ACC112 (cell line): ENCODE results near the gene UBE2F.

ENCODE experiments used
- H2AFZ ChIP-seq: fragments of 200-600 bp; sonication (generic); one replicate; pipeline ENCODE4 v1.6.0; 2017; ENCODE audit warnings: antibody characterized with exemption, low read length; ENCODE audit not compliant: unreplicated experiment
- H3K27ac ChIP-seq: fragments of 200-600 bp; sonication (generic); 2 replicates; pipeline ENCODE4 v1.5.1; 2014; ENCODE audit warnings: low read depth, mild to moderate bottlenecking, antibody characterized with exemption, low read length, moderate library complexity
- H3K27me3 ChIP-seq: fragments of 200-600 bp; sonication (generic); 2 replicates; pipeline ENCODE4 v1.6.1; 2014; ENCODE audit warnings: mild to moderate bottlenecking, antibody characterized with exemption, low read length, moderate library complexity, mixed read lengths; ENCODE audit not compliant: insufficient read depth
- H3K36me3 ChIP-seq: fragments of 200-600 bp; sonication (generic); 2 replicates; pipeline ENCODE4 v1.6.1; 2016; ENCODE audit warnings: mild to moderate bottlenecking, antibody characterized with exemption, low read length, moderate library complexity, mixed read lengths; ENCODE audit not compliant: insufficient read depth
- H3K4me1 ChIP-seq: fragments of 200-600 bp; sonication (generic); one replicate; pipeline ENCODE4 v1.6.1; 2016; ENCODE audit warnings: low read length, mixed read lengths; ENCODE audit not compliant: insufficient read depth, unreplicated experiment, control insufficient read depth
- H3K4me3 ChIP-seq: fragments of 200-600 bp; sonication (generic); 2 replicates; pipeline ENCODE4 v1.5.1; 2014; ENCODE audit warnings: mild to moderate bottlenecking, low read depth, low read length
- H3K79me2 ChIP-seq: fragments of 200-600 bp; sonication (generic); one replicate; pipeline ENCODE4 v1.6.0; 2016; ENCODE audit warnings: low read length; ENCODE audit not compliant: control insufficient read depth, unreplicated experiment, insufficient read depth

UBE2F gene

GRCh38 chr2:237929979-237930378, 36.8 kb upstream of the UBE2F start:
- Histone ChIP-seq H3K27ac (no peak overlapping the region), H3K4me1 (peaks cover 4% of the 10 kb centered on the region), H3K4me3 (no peak overlapping the region), H3K36me3 (no peaks in the 10 kb centered on the region), H3K79me2 (no peaks in the 10 kb centered on the region), H2AFZ (no peak overlapping the region), H3K27me3 (no peaks in the 10 kb centered on the region)

- Histone ChIP-seq H3K27me3 (no peaks in the 10 kb centered on the region), H3K79me2 (no peaks in the 10 kb centered on the region), H3K4me3 (no peak overlapping the region), H2AFZ (no peak overlapping the region), H3K36me3 (no peaks in the 10 kb centered on the region), H3K27ac (no peak overlapping the region), H3K4me1 (peaks cover 10% of the 10 kb centered on the region)
Observed at GRCh38 chr2:237931205-237931721, 35.6 kb upstream of the UBE2F start.

- H3K36me3 ChIP-seq: no peaks in the 10 kb centered on the region
- no peaks in the 10 kb centered on the region for H3K27me3 ChIP-seq
- H3K27ac ChIP-seq: no peak overlapping the region
- H3K79me2 ChIP-seq: no peaks in the 10 kb centered on the region
- H2AFZ ChIP-seq: no peak overlapping the region
- H3K4me1 ChIP-seq: peaks cover 10% of the 10 kb centered on the region
- no peak overlapping the region for H3K4me3 ChIP-seq
Observed at GRCh38 chr2:237932731-237933131, 34.1 kb upstream of the UBE2F start.

GRCh38 chr2:237934186-237934585, 32.6 kb upstream of the UBE2F start:
- Histone ChIP-seq H2AFZ (no peak overlapping the region), H3K4me1 (peaks cover 10% of the 10 kb centered on the region), H3K27me3 (no peaks in the 10 kb centered on the region), H3K27ac (no peak overlapping the region), H3K79me2 (no peaks in the 10 kb centered on the region), H3K36me3 (no peaks in the 10 kb centered on the region), H3K4me3 (no peak overlapping the region)

- H3K36me3 ChIP-seq: no peaks in the 10 kb centered on the region
- no peak overlapping the region for H2AFZ ChIP-seq
- no peak overlapping the region for H3K4me3 ChIP-seq
- no peaks in the 10 kb centered on the region for H3K27me3 ChIP-seq
- no peak overlapping the region for H3K27ac ChIP-seq
- H3K79me2 ChIP-seq: no peaks in the 10 kb centered on the region
- peaks cover 10% of the 10 kb centered on the region for H3K4me1 ChIP-seq
Observed at GRCh38 chr2:237935740-237936452, 30.9 kb upstream of the UBE2F start.

DNA sequence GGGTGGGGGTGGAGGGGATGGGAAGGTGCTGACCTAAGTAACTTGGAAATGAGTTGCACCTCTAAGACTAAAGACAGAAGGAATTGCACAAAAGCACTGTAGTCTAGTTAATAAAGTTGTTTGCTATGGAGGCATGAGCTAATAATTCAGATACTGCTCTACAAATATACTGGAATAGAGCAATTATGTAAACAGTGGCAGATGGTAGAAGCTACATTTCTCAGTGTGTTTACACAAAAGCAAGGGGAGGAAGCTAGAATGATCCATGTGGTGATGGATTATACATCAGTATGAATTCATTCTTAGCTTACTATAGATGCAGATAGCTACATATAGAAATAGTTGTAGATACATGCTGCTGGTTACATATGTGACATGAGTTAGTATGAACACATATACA, 27.6 kb upstream of the UBE2F start:
- H3K4me1 ChIP-seq: peaks cover 6% of the 10 kb centered on the region
- no peaks in the 10 kb centered on the region for H3K79me2 ChIP-seq
- H3K4me3 ChIP-seq: no peak overlapping the region
- H3K27me3 ChIP-seq: no peaks in the 10 kb centered on the region
- no peak overlapping the region for H3K27ac ChIP-seq
- no peaks in the 10 kb centered on the region for H3K36me3 ChIP-seq
- no peak overlapping the region for H2AFZ ChIP-seq

DNA sequence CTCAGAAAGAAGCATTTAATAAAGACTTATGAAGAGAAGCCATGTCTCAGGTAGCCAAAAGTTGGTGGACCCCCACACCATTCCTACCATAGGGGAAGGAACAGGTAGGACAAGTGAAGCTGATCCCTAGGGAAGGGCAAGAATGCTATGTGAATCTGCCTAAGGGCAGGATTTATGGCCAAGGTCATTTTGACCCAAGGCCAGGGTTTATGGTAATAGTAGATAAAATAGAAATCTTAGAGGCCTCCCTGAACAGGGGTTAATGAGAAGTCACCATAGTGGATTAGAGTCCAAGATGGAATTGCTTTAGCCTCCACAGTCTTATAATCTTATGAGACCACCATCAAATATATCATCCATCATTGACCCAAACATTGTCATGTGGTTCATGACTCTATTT, 26.0 kb upstream of the UBE2F start:
- Histone ChIP-seq H3K36me3 (no peaks in the 10 kb centered on the region), H2AFZ (no peak overlapping the region), H3K27ac (no peak overlapping the region), H3K79me2 (no peaks in the 10 kb centered on the region), H3K27me3 (no peaks in the 10 kb centered on the region), H3K4me1 (peaks cover 4% of the 10 kb centered on the region), H3K4me3 (no peak overlapping the region)

- H3K4me1 ChIP-seq: no peaks in the 10 kb centered on the region
- H2AFZ ChIP-seq: no peak overlapping the region
- H3K79me2 ChIP-seq: no peaks in the 10 kb centered on the region
- H3K27ac ChIP-seq: no peak overlapping the region
- no peaks in the 10 kb centered on the region for H3K36me3 ChIP-seq
- no peaks in the 10 kb centered on the region for H3K27me3 ChIP-seq
- no peak overlapping the region for H3K4me3 ChIP-seq
Observed at GRCh38 chr2:237941239-237941638, 25.6 kb upstream of the UBE2F start.

DNA sequence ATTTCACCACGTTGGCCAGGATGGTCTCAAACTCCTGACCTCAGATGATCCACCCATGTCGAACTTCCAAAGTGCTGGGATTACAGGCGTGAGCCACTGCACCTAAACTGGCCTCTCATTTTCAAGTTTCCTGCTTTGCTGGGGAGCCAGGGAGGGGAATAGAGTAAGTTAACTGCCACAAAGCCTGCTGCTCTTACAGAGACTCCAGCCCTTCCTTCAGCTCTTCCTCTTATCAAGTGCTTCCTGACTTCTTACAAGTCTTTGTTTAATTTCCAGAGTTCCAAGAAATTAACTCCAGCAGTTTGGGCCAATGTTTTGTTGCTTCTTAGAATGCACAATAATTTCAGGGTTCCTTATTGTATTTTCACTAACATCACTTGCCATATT, 24.3 kb upstream of the UBE2F start:
- Histone ChIP-seq H3K79me2 (no peaks in the 10 kb centered on the region), H3K27me3 (no peaks in the 10 kb centered on the region), H3K4me3 (no peak overlapping the region), H3K36me3 (no peaks in the 10 kb centered on the region), H2AFZ (no peak overlapping the region), H3K4me1 (no peaks in the 10 kb centered on the region), H3K27ac (no peak overlapping the region)

GRCh38 chr2:237943395-237944094, 23.3 kb upstream of the UBE2F start:
- Histone ChIP-seq H3K4me3 (no peak overlapping the region), H3K4me1 (no peaks in the 10 kb centered on the region), H3K27me3 (no peaks in the 10 kb centered on the region), H3K27ac (no peak overlapping the region), H3K79me2 (no peaks in the 10 kb centered on the region), H3K36me3 (no peaks in the 10 kb centered on the region), H2AFZ (no peak overlapping the region)

GRCh38 chr2:237944302-237944701, 22.5 kb upstream of the UBE2F start:
- Histone ChIP-seq H3K4me3 (no peak overlapping the region), H3K27me3 (no peaks in the 10 kb centered on the region), H2AFZ (no peak overlapping the region), H3K4me1 (no peaks in the 10 kb centered on the region), H3K36me3 (no peaks in the 10 kb centered on the region), H3K27ac (no peak overlapping the region), H3K79me2 (no peaks in the 10 kb centered on the region)
